Measurements from ENCODE around the gene FBXL16.
A peak's percentile ranks its signal among the peaks of the same experiment; 100 is the strongest.

The FBXL16 gene

DNA sequence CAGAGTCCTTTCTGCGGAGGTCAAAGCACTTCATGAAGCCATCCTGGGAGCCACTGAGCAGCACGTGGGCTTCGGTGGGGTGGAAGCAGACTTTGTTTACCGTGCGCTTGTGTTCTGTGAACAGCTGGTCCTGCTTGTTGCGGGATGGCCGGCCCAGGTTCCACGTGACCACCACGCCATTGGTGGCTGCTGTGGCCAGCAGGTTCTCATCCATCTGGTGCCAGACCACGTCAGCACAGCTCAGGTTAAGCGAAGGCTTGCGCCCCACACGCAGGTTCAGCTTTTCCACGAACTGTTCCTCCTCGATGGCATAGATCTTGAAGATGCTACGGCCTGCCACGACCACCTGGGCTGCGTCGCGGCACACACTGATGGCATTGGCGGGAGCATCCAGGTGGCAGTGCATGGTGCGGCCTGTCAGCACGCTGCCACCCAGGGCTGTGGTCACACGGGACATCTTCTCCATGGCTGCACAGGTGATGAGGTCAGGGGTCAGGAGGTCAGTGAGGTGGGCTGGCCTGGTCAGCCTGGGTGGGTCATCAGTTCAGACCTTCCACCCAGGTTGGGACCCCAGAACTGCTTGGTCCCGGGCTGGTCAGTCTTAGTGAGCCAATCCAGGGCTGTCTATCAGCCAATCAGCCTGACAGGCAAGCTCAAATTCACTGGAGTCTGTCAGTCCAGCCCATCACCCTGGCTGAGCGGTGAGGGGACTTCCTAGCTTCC lies 16.3 kb downstream of the FBXL16 start:
- DNase-seq, result no peak

DNA sequence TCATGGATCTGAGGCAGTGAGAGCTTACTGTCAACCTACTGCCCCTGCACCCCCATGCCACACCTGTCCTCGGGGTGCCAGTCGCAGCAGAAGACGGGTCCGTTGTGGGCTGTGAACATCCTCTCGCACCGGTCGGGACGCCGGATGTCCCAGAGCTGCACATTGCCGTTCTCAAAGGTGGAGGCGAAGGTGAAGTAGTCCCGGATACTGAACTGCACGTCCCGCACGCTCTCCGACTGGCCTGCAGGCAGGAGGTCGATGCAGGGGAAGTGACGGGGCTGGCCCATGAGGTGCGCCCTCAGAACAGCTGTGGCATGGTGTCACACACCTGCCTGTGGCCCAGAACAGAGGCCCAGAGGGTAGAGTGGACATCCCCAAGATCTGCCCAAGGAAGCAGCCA lies 18.1 kb downstream of the FBXL16 start:
- DNase-seq, result no peak

DNA sequence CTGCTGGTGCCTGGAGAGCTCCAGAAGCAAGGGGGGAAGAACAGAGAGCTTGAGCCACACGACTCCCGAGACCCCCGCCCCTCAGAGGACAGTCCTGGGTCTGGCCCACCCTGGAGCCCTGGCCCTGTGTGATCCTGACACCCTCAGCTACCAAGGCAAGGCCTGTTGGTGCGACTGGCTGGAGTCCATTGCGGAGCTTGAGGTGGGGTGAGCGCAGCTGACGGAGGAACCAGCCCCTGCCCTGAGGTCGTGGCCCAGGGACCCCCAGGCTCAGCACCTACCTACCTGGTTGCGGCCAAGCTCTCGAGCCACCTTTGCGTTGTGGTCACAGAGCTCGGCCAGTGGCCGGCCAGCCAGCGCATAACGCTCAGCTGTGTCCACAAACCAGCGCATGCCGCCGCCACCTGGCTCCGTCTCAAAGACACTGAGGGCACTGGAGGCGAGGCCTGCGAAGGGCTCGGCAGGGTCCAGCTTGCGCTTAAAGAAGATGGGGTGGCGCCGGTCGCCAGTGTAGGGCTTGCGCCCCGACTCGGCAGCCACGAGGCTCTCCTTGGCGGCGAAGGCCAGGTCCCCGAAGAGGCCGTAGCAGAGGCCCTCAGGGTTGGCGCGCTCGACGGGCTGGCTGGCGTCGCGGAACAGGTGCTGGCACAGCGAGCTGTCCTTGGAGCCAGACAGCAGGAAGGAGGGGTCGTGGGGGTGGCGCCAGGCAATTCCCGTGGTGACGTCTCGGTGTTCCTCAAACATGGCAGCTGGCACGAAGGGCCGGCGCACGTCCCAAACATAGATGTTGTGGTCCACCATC lies 18.9 kb downstream of the FBXL16 start:
- no peak for DNase-seq

DNA sequence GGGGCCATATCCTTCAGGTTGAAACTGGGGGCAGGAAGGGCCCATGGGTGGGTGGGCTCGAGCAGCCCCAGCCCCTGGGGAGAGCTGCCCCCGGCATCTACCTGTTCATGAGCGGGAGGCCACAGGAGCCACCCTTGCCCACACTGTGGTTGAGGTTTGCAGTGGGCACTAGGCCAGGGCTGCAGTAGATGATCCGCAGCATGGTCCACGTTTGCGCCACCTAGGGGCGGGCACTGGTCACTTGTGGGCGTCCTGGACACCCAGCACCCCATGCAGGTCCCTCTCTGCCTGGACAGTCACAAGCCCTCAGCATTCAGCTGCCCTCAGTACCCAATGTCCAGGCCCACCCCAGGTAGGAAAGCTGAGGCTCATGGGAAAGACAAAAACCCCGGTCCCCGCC lies 19.6 kb downstream of the FBXL16 start:
- peak; percentile 42 to 76 (median 56) for DNase-seq

DNA sequence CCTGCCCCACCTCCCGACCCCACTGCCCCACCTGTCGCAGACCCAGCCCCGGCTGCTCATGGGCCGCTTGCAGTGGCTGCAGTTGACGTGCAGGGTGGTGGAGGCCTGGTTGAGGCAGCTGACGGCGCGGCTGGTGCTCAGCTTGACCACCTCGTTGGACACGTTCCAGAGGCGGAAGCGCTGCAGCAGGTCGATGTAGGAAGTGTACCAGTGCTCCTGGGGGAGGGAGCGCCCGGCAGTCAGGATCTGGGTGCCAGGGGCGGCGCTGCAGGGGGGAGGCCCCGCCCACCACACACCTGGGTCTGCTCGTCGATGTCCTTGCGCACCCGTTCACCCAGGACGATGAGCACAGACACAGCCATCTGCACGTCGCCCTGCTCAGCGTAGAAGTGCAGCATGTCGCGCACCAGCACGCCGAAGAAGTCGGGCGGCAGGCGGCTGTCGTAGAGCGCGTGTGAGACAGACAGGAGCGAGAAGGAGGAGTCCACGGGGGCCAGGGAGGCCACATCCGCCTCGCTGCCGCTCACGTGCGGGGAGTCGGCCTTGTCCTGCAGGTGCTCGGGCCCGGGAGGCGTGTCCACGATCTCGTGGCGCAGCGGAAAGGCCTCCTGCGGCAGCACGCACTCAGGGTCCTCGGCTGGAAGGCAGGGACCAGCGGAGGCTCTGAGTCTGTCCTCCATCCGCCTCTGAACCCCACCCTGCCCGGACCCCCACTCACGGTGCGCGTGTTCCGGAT lies 20.5 kb downstream of the FBXL16 start:
- DNase-seq, result no peak

DNA sequence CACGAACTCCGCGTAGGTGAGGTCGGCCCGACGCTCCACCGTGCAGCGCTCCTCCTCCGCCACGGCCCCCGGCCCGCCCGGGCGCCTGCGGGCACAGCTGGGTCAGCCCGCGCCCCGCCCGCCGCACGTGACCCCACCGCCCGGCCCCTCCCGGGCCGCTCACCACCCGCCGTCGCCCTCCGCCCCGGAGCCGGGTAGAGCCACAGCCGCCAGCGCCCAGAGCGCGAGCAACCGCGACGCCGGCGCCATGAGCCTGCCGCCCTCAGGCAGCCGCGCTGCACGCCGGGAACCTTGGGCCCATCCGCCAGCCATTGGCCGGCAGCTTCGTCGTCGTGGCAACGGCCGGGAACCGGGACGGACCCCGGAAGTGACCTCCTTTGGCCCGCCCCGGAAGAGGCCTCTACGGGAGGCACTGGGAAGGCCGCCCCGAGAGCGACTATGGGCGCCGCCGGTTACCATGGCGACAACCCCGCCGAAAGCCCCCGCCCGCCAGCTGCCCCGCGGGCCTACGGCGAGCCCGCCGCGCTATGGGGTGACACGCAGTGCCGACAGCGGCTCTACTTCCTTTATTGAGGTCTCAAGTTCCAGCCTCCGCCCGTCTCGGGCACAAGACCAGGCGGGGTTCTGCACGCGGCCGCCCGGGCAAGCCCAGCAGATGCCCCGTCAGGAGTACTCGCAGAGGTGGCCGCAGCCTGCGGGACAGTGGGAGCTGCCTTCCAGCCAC lies 21.4 kb downstream of the FBXL16 start, which contains the start of gene JMJD8:
JMJD8 (minus strand) TSS at position 264 of the 724 bp plus-strand sequence; CDS start at position 249, 15 bp downstream.
- peak; percentile 97 to 99 (median 98) for DNase-seq

DNA sequence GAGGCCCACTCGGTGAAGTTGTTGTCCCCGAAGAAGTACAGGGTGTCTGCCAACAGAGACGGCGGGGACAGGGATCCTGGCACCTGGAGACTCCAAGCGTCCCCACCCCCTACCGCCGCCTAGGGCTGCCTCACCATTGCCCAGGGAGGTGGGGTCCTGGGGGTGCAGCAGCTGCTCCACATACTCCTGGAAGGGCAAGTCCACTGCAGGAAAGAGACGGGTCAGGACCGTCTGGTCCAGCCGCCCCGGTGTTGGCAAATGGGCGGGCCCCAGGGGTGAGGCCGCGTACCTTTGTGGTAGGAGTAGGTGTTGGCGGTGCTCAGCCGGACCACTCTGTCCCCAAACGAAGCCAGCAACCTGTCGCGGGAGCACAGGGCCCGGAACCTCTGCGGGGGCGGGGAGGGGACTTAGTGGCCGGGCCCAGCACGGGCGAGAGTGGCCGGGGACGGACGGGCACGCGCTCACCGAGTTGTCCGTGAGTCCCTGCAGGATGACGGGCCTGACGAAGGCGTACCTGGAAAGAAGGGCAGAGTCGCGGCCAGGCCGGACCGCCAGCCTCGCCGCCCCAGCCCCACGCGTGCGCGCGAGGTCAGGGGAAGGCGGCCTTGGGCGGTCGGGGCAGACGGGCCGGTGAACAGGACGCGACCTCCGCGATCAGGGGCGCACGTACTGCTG lies 22.1 kb downstream of the FBXL16 start:
- DNase-seq, result peak in 1 of 4 experiments; percentile 24

DNA sequence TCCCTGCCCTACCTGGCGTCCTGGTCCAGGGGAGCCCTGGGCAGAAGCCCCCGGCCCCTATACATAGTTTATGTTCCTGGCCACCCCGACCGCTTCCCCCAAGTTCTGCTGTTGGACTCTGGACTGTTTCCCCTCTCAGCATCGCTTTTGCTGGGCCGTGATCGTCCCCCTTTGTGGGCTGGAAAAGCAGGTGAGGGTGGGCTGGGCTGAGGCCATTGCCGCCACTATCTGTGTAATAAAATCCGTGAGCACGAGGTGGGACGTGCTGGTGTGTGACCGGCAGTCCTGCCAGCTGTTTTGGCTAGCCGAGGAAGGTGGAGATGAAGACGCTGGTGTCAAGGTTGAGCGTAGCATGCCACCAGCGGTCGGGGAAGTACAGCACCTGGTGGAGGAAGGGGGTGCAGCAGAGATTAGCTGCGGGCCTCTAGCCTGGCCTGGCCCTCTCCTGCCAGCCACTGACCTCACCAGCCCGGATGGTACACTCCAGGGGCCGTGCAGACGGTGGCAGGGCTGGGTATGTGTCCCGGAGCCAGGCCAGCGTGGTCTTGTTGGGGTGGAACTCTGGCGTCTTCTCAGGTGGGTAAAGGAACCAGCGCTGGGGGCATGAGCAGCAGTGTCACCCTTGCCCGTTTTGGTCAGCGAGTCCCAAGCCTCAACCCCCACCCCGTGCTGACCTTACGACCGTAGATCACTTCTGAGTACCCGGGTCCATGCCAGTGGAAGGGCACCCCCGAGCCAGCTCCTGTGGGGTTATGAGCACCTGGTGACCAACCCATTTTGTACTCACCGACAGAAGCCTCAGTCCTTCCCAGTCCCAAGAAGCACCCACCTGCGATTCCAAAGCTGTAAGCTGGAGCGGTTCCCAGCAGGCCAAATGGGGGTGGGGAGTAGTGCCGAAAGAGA lies 22.9 kb downstream of the FBXL16 start:
- no peak for DNase-seq

DNA sequence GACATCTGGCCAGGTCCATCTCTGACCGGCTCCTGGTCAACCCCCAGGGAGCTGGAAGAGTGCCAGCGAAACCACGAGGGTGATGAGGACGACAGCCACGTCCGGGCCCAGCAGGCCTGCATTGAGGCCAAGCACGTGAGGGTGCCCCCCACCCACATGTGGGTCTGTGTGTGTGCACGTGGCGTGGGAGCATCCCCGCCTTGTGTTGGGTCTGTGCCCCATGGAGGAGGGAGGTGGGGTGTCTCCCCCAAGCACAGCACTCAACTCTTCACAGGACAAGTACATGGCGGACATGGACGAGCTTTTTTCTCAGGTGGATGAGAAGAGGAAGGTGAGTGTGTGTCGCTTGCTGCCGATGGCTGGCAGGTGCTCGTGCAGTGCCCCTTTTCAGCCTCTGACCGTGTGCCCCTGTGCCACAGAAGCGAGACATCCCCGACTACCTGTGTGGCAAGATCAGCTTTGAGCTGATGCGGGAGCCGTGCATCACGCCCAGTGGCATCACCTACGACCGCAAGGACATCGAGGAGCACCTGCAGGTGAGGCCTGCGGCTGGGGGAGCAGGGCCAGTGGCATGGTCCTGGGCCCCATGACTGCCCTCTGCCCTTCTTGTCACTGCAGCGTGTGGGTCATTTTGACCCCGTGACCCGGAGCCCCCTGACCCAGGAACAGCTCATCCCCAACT lies 23.7 kb downstream of the FBXL16 start:
- no peak for DNase-seq

DNA sequence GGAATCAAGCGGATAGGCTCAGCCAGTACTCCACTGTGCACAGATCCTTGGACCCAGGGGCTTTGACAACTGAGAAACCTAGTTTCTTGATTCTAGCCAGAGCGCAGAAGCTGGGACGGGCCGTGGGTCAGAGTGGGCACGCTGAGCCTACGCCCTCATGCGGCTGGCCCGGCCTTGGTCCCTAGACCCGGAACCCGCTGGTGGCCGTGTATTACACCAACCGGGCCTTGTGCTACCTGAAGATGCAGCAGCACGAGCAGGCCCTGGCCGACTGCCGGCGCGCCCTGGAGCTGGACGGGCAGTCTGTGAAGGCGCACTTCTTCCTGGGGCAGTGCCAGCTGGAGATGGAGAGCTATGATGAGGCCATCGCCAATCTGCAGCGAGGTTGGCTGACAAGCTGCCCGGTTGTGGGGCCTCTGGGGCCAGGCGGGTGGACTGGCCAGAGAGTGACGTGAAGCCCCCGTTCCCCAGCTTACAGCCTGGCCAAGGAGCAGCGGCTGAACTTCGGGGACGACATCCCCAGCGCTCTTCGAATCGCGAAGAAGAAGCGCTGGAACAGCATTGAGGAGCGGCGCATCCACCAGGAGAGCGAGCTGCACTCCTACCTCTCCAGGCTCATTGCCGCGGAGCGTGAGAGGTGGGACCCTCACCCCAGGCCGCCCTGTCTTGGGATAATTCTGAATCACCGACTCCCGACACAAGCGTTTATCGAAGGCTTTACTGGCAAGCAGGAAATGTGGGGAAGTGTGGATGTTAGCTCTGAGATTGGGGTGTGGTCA lies 24.4 kb downstream of the FBXL16 start:
- DNase-seq, result peak; percentile 40 to 74 (median 60)

DNA sequence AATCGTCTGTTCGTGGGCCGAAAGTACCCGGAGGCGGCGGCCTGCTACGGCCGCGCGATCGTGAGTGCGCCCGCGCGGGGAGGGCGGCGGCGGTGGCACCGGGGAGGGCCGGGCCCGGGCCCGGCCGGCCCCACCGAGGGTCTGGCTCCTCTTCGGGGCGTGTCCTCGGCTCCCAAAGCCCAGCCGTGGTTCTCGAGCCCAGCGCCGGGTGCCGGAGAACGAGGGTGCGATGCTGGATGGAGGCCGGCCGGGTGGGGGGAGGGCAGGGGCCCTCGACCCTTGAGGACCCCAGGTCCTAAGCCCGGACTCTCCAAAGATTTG lies 25.0 kb downstream of the FBXL16 start:
- no peak for DNase-seq

DNA sequence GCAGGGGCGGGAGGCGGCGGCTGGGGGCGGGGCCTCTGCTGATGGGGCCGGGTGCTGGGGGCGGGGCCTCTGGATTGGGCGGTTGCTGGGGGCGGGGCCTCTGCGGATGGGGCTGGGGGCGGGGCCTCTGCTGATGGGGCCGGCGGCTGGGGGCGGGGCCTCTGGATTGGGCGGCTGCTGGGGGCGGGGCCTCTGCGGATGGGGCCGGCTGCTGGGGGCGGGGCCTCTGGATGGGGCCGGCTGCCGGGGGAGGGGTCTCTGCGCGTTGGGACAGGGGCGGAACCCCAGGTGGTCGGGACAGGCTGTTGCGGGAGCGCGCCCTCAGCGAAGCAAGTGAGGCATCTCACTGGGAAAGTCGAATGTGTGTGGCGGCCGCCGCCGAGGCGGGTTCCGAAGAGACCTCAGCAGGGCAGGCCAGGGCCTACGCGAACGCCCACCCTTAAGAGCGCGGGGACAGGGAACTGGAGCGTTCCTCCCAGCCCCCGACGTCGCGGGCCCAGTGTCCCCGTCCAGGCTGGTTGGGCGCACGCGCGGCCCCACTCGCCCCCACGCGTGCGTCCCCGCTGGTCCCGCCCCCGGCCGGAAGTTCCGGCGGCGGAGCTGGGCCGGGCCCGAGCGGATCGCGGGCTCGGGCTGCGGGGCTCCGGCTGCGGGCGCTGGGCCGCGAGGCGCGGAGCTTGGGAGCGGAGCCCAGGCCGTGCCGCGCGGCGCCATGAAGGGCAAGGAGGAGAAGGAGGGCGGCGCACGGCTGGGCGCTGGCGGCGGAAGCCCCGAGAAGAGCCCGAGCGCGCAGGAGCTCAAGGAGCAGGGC lies 25.6 kb downstream of the FBXL16 start, which contains the start of gene STUB1:
STUB1 (plus strand) TSS at position 597 of the 811 bp plus-strand sequence; CDS start at position 713, 116 bp downstream.
- DNase-seq, result peak; percentile 92 to 98 (median 96)

DNA sequence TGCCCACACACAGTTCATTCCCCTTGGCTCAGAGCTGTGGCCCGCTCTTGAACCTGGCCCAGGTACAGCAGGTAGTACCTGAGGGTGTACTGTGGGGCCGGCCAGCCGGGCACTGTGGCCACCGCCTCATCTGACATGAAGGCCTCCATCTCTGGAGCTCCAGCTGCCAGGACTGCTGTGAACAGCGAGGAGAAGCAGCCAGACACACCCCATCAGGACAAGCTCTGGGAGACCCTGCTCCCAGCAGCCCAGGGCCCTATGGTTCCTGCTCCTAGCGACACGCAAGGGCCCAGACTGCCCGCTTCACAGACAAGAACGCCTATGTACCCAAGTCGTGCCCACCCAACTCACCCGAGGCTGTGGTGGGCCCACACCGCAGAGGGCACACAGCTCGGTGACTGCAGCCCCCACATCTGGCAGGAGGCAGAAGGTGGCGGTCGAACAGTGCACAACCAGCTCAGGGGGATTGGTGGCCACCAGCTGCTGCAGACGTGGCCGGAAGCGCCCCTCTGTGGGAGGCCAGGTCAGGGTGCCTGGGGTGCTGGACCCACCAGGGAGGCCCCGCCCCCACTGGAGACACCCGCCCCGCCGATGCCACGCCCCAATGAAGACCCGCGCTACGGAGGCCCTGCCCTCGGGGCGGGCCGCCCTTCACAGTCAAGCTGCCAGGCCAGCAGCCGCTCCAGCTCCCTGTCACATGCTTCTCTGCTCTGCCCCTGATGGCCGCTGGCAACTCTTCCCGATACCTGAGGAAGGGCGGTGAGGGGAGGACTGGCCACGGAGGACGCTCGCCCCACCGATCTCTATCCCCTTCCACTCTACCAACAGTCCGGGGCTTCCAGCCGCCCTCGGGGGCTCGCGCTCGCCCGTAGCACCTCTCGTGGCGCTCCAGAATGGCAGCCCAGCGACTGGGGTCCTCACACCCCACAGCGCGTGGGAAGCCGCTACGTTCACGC lies 26.5 kb downstream of the FBXL16 start:
- peak; percentile 52 to 80 (median 70) for DNase-seq

DNA sequence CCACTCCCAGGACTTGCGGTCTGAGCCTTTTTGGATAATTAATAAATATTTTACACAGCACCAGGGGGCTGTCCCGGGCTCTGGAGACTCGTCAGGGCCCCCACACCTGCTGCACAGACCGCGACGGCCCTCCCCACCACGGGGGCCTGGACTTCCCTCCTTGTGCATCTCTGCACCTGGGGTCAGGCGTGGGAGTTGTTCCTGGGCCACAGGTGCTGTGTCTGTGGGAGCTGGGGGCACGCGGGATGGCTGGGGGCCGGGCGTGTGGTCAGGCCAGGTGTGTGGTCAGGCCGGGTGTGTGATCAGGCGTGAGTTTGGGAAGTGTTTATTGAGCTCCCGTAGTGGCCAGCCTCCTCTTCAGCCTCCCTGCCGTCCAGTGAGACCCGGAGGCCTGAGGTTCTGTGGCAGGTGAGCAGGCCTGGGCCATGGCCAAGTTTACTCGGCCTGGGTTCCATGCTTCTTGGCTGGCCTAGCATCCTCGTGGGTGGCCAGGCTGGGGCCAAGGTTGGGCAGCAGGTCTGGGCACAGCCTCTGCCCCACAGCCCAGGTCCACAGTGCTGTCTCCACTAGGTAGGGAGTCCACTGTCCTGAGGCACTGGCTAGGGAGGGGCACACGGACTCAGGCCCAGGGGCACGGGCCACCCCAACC lies 27.3 kb downstream of the FBXL16 start:
- no peak for DNase-seq

DNA sequence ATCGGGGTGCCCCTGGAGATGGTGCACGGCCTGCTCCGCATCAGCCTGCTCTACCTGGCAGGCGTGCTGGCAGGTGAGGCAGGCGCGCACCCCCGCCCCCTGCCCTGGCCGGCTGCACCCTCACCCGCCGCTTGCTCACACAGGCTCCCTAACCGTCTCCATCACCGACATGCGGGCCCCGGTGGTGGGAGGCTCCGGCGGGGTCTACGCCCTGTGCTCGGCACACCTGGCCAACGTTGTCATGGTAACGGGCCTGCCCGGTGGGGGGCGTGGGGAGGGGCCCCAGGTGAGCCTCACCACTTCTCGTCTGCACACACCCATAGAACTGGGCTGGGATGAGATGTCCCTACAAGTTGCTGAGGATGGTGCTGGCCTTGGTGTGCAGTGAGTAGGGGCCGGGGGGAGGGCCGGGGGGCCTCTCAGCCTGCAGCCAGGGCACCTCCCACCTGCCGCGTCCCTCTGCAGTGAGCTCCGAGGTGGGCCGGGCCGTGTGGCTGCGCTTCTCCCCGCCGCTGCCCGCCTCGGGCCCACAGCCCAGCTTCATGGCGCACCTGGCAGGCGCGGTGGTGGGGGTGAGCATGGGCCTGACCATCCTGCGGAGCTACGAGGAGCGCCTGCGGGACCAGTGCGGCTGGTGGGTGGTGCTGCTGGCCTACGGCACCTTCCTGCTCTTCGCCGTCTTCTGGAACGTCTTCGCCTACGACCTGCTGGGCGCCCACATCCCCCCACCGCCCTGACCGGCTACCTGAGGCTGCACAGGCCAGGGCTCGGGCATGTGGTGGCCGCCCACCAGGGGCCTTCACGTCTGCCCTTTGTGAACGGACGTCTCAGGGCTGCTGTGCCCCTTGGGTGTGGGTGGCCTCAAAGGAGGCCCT lies 28.0 kb downstream of the FBXL16 start:
- DNase-seq, result no peak

DNA sequence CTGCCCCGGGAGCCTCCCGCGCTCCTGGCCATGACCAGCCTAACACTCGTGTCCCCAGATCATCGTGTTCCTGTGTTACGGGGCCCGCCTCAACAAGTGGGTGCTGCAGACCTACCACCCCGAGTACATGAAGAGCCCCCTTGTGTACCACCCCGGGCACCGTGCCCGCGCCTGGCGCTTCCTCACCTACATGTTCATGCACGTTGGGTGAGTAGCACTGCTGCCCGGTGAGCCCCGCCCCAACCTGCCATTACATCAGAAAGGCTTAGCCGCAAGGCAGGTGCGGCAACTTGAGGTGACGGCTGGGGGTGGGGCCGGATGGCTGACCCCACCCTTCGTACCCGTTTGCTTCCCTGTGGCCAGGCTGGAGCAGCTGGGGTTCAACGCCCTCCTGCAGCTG lies 28.7 kb downstream of the FBXL16 start:
- DNase-seq, result no peak
